ENCODE results near the gene FNBP1. TPM values are rescaled to one million over a fixed set of nuclear protein-coding genes. Genes with fewer than 3 reads are reported as not detected.

Gene FNBP1
- total and polyA plus RNA-seq, 5 experiments from 2014 or later: 130 to 164 (median 143) TPM

GRCh38 chr9:129930743-129931142, 112.2 kb downstream of the FNBP1 start:
- H3K27ac Mint-ChIP-seq: peak overlapping the region in 7 of 10 donors; percentile 24 to 86 (median 65)
- ATAC-seq: no peak
- H3K9me3 Mint-ChIP-seq: no peaks in the 10 kb centered on the region
- H3K36me3 Mint-ChIP-seq: peaks cover 0 to 64% (median 15%) of the 10 kb centered on the region in 3 donors
- H3K4me1 Mint-ChIP-seq: peaks cover 17 to 57% (median 46%) of the 10 kb centered on the region in 4 donors
- POLR2A ChIA-PET: interaction anchor here (0.6 kb wide), 1 partner anchor 120 kb away, joined by 4 read pairs; no protein-coding TSS in a partner anchor
- DNase-seq: no peak
- peak overlapping the region in 2 of 10 donors; percentile 18 to 33 for H3K4me3 Mint-ChIP-seq
- H3K27me3 Mint-ChIP-seq: no peaks in the 10 kb centered on the region

- Mint-ChIP-seq H3K36me3 (peaks cover 0 to 71% (median 15%) of the 10 kb centered on the region in 3 donors), H3K4me3 (no peak overlapping the region), H3K9me3 (no peaks in the 10 kb centered on the region), H3K4me1 (peaks cover 17 to 54% (median 40%) of the 10 kb centered on the region in 4 donors), H3K27me3 (no peaks in the 10 kb centered on the region), H3K27ac (peak overlapping the region in 6 of 10 donors; percentile 9 to 61 (median 24))
- DNase-seq (no peak), ATAC-seq (no peak)
- POLR2A ChIA-PET: interaction anchor here (0.7 kb wide), 2 partner anchors 15 to 113 kb away, joined by 3 to 7 read pairs; no protein-coding TSS in a partner anchor
Observed at GRCh38 chr9:129929496-129930125, 113.4 kb downstream of the FNBP1 start.

GRCh38 chr9:129923589-129923988, 119.4 kb downstream of the FNBP1 start:
- Mint-ChIP-seq H3K4me3 (no peak overlapping the region), H3K27me3 (no peaks in the 10 kb centered on the region), H3K4me1 (peaks cover 6 to 34% (median 14%) of the 10 kb centered on the region in 4 donors), H3K9me3 (no peaks in the 10 kb centered on the region), H3K27ac (peak overlapping the region in 3 of 10 donors; percentile 27 to 75 (median 36)), H3K36me3 (peaks cover 5 to 90% (median 28%) of the 10 kb centered on the region in 3 donors)
- no peak for DNase-seq
- POLR2A ChIA-PET: no interaction called here
- ATAC-seq: no peak

DNA sequence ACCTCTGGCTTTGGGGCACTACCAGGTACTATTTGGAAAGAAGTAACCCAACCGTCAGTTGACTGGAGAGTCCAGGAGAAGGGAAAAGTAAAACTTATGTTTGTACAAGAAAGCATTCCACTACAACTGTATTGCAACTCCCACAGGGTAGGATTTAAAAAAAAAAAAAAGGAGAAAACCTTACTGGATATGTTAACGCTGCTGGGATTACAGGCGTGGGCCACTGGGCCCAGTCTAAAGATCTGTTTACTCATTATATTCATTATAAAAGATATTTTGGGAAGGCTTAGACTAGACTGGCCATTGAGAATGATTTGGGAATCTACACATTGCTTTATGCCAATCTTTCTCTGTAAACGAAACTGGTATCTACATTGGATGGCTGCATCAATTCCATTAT, 121.1 kb downstream of the FNBP1 start:
- peaks cover 5 to 85% (median 24%) of the 10 kb centered on the region in 3 donors for H3K36me3 Mint-ChIP-seq
- POLR2A ChIA-PET: interaction anchor here (1.6 kb wide), 1 partner anchor 34 kb away, joined by 6 read pairs; no protein-coding TSS in a partner anchor
- ATAC-seq (no peak), DNase-seq (no peak)
- H3K27me3 Mint-ChIP-seq: no peaks in the 10 kb centered on the region
- no peak overlapping the region for H3K4me3 Mint-ChIP-seq
- no peaks in the 10 kb centered on the region for H3K9me3 Mint-ChIP-seq
- peaks cover 5 to 36% (median 22%) of the 10 kb centered on the region in 4 donors for H3K4me1 Mint-ChIP-seq
- peak overlapping the region in 4 of 10 donors; percentile 13 to 44 (median 35) for H3K27ac Mint-ChIP-seq

DNA sequence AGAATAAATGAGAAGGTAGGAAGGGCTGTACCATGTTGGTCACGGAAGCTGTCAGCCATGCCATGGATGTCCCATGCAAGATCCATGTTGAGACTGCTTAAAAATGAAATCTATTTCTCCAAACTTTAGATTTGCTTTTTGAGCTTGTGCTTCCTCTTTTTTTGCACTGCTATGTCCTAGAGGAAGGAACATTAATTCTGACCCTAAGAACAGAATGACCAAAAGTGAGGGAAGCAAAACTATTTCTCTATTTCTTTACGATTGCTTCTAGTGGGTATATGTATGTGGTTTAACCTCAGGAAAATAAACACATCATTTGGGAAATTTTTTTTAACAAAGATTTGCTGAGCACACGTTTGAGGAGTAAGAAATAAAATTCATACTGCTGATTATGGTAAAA, 123.1 kb downstream of the FNBP1 start:
- DNase-seq (no peak), ATAC-seq (no peak)
- H3K9me3 Mint-ChIP-seq: no peaks in the 10 kb centered on the region
- peaks cover 5 to 39% (median 26%) of the 10 kb centered on the region in 4 donors for H3K4me1 Mint-ChIP-seq
- H3K4me3 Mint-ChIP-seq: no peak overlapping the region
- POLR2A ChIA-PET: interaction anchor here (0.6 to 1.6 kb wide), 3 partner anchors 32 to 82 kb away, joined by 3 to 7 read pairs (median 3); no protein-coding TSS in a partner anchor
- H3K27ac Mint-ChIP-seq: peak overlapping the region in 7 of 10 donors; percentile 1 to 83 (median 54)
- H3K27me3 Mint-ChIP-seq: no peaks in the 10 kb centered on the region
- peaks cover 5 to 77% (median 26%) of the 10 kb centered on the region in 3 donors for H3K36me3 Mint-ChIP-seq

DNA sequence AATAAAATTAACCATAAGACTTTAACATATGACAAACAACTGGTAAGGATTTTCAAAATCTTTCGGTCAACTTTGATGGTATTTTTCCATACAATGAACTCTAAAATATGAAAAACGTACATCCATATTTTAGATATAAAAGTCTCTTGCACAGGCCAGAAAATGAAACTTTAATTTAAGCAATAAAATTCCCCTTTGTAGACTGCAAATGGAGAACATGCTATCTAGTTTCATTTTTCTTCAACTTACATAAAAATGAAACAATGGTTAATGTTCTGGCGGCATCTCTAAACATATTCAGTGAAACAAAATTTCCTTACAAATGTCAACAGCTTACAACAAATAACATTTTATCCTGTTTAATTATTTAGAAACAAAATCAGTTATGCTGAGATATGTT, 123.7 kb downstream of the FNBP1 start:
- Mint-ChIP-seq H3K4me1 (peaks cover 3 to 35% (median 27%) of the 10 kb centered on the region in 4 donors), H3K9me3 (no peaks in the 10 kb centered on the region), H3K36me3 (peaks cover 5 to 73% (median 26%) of the 10 kb centered on the region in 3 donors), H3K27me3 (no peaks in the 10 kb centered on the region), H3K4me3 (no peak overlapping the region), H3K27ac (peak overlapping the region in 7 of 10 donors; percentile 52 to 83 (median 59))
- ATAC-seq (no peak), DNase-seq (no peak)
- POLR2A ChIA-PET: interaction anchor here (0.6 to 1.6 kb wide), 3 partner anchors 28 to 82 kb away, joined by 3 to 7 read pairs (median 4); no protein-coding TSS in a partner anchor

DNA sequence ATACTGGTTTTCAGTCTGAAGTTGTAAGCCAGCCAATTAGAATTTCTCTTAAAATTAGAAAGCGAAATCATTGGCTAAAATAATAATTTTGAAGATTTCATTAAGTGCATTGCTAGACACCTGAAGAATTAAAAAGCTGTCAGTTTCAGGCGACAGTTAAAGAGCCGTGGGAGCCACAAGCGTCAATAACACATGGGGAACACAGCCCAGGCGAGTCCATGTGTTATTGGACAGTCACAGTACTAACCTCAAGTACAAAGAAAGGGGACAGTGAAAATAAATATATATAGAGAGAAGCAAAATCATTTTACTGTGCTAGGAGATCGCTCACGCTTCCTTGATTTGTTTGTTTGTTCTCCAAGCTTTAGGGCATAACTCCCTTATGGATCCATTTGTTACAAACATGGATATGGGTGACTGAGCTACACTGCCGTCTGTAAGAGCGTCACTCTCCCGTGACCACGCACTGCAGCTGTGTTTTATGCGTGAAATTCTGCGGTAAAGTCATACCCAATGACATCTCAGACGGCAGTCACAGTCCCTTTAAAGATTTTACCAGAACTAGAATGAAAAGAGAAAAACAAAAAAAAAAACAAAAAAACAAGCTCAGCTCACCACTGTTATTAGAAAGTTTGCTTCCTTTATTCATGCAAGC, 124.6 kb downstream of the FNBP1 start:
- POLR2A ChIA-PET: interaction anchor here (0.5 to 1.6 kb wide), 5 partner anchors 30 to 866 kb away, joined by 3 to 7 read pairs (median 3); no protein-coding TSS in a partner anchor
- H3K4me3 Mint-ChIP-seq: no peak overlapping the region
- H3K9me3 Mint-ChIP-seq: no peaks in the 10 kb centered on the region
- DNase-seq (no peak), ATAC-seq (no peak)
- H3K27me3 Mint-ChIP-seq: no peaks in the 10 kb centered on the region
- peaks cover 0 to 32% (median 27%) of the 10 kb centered on the region in 4 donors for H3K4me1 Mint-ChIP-seq
- peak overlapping the region in 8 of 10 donors; percentile 10 to 83 (median 58) for H3K27ac Mint-ChIP-seq
- H3K36me3 Mint-ChIP-seq: peaks cover 5 to 72% (median 20%) of the 10 kb centered on the region in 3 donors

DNA sequence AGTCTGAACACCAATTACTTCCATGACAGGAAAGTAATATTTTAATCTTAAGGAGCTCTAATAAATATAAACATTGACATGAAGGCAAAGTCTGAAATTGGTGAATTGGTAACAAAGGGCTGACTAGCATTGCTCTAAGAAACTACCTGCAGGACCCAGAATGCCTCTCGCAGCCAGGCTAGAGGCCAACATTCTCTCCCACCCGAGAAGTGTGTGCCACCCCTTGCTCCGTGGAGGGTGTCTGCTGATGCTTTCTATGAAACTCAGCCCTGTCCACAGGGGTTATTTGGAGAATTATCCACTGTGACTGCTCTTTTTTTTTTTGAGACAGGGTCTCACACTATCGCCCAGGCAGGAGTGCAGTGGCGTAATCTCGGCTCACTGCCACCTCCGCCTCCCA, 126.3 kb downstream of the FNBP1 start:
- POLR2A ChIA-PET: interaction anchor here (0.7 to 1.5 kb wide), 4 partner anchors 9 to 123 kb away, joined by 3 to 5 read pairs (median 4); no protein-coding TSS in a partner anchor
- no peak overlapping the region for H3K4me3 Mint-ChIP-seq
- H3K4me1 Mint-ChIP-seq: peaks cover 0 to 31% (median 27%) of the 10 kb centered on the region in 4 donors
- DNase-seq: no peak
- no peaks in the 10 kb centered on the region for H3K9me3 Mint-ChIP-seq
- peak overlapping the region in 1 of 10 donors; percentile 51 for H3K27ac Mint-ChIP-seq
- H3K27me3 Mint-ChIP-seq: no peaks in the 10 kb centered on the region
- H3K36me3 Mint-ChIP-seq: peaks cover 0 to 72% (median 12%) of the 10 kb centered on the region in 3 donors
- no peak for ATAC-seq

DNA sequence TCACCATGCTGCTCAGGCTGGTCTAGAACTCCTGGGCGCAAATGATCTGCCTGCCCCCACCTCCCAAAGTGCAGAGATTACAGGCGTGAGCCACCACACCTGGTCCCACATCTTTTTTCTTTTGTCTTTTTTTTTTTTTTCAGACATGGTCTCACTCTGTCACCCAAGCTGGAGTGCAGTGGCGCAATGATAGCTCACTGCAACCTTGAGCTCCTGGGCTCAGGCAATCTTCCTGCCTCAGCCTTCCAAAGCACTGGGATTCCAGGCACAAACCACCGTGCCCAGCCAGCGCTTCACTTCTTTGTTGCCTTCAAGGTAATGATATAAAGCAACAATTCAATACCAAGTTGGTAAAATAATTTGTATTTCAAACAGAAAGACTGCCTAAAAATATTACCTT, 128.9 kb downstream of the FNBP1 start:
- ATAC-seq (no peak), DNase-seq (no peak)
- Mint-ChIP-seq H3K9me3 (no peaks in the 10 kb centered on the region), H3K27ac (peak overlapping the region in 5 of 10 donors; percentile 20 to 74 (median 43)), H3K4me1 (peaks cover 3 to 32% (median 23%) of the 10 kb centered on the region in 4 donors), H3K27me3 (no peaks in the 10 kb centered on the region), H3K36me3 (peaks cover 0 to 75% (median 14%) of the 10 kb centered on the region in 3 donors), H3K4me3 (no peak overlapping the region)
- POLR2A ChIA-PET: interaction anchor here (0.5 to 1.6 kb wide), 6 partner anchors 10 to 275 kb away, joined by 3 to 4 read pairs (median 3); no protein-coding TSS in a partner anchor

DNA sequence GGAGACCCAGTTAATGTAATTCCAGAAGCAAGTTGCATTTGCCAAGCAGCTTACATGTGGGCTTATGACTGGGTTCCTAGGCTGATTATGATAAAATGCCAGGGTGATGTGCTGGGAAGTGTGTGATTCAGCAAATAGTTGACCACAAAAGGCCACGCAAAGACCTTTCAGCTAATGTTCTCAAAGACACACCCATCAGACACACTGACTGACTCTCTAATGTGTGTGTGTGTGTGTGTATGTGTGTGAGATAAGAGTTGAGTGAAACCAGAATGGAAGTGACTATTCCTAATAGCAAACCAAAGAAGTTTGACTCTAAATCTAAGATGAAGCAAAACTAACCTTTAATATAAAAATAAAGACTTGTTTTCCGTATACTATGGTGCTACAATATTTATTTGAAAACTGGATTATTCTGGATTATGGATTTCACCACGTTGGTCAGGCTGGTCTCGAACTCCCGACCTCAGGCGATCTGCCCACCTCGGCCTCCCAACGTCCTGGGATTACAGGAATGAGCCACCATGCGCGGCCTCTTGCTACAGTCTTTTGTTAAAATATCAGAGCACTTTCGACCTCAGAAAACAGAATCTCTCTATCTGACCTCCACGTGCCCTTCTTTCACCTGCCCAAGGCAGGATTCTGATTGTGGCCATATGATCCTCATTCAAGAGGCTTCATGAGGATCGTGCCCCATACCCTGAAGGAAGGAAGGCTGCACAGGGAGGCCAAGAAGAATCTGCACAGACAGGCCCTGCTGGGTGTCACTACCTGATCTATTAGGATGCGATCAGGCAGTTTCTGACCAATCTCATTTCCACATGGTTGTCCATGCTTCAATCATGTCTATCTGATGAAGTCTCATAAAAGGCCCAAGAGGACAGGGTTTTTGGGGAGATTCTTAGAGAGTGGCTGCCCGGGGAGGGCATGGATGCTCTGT, 132.1 kb downstream of the FNBP1 start:
- Mint-ChIP-seq H3K4me3 (no peak overlapping the region), H3K9me3 (no peaks in the 10 kb centered on the region), H3K27me3 (no peaks in the 10 kb centered on the region), H3K36me3 (peaks cover 0 to 87% (median 18%) of the 10 kb centered on the region in 3 donors), H3K4me1 (peaks cover 4 to 24% (median 11%) of the 10 kb centered on the region in 4 donors), H3K27ac (peak overlapping the region in 9 of 10 donors; percentile 40 to 86 (median 65))
- ATAC-seq (no peak), DNase-seq (no peak)
- POLR2A ChIA-PET: interaction anchor here (0.6 to 1.1 kb wide), 2 partner anchors 16 to 32 kb away, joined by 3 to 4 read pairs; no protein-coding TSS in a partner anchor

- Mint-ChIP-seq H3K4me3 (no peak overlapping the region), H3K9me3 (no peaks in the 10 kb centered on the region), H3K27me3 (no peaks in the 10 kb centered on the region), H3K4me1 (peaks cover 5 to 24% (median 13%) of the 10 kb centered on the region in 4 donors), H3K36me3 (peaks cover 0 to 87% (median 18%) of the 10 kb centered on the region in 3 donors), H3K27ac (peak overlapping the region in 8 of 10 donors; percentile 10 to 79 (median 58))
- no peak for DNase-seq
- POLR2A ChIA-PET: interaction anchor here (0.6 to 1.1 kb wide), 2 partner anchors 17 to 33 kb away, joined by 3 to 4 read pairs; no protein-coding TSS in a partner anchor
- ATAC-seq: no peak
Observed at GRCh38 chr9:129909851-129910250, 133.1 kb downstream of the FNBP1 start.

All from naive thymus-derived CD8-positive, alpha-beta T cell (primary cell).